A549 (cell line): ENCODE results near the gene ZNF335.

Experiments
- CEBPB ChIP-seq, 2 experiments: fragments of >200 bp in 1 of 2; sonication (Bioruptor Twin) in 1 of 2; formaldehyde crosslinking in 1 of 2; IDR thresholded peaks; 2 replicates each; pipeline ENCODE4 v1.6.1; 2012 to 2016
- CHD2 ChIP-seq: fragments of 150-350 bp; IDR thresholded peaks from 2 replicates; pipeline ENCODE4 v1.6.1; 2014; ENCODE audit warnings: low read length; ENCODE audit not compliant: partially characterized antibody
- CHD4 ChIP-seq: fragments of 200-600 bp; sonication (generic); IDR thresholded peaks from 2 replicates; pipeline ENCODE4 v1.6.1; 2016; ENCODE audit warnings: antibody characterized with exemption, mild to moderate bottlenecking, borderline replicate concordance
- CTCF ChIP-seq: fragments of >200 bp; sonication (Bioruptor Twin); formaldehyde crosslinking; IDR thresholded peaks from 3 replicates; pipeline ENCODE4 v1.5.1; 2016
- ELK1 ChIP-seq: fragments of 150-350 bp; IDR thresholded peaks from 2 replicates; pipeline ENCODE4 v1.6.1; 2014; ENCODE audit warnings: low read depth, mild to moderate bottlenecking, low read length
- EP300 ChIP-seq, 2 experiments: fragments of >200 bp; sonication (Bioruptor Twin); formaldehyde crosslinking; IDR thresholded peaks; 2 replicates in 1 of 2; 3 replicates in 1 of 2; pipeline ENCODE4 v1.6.1; 2016 to 2017
- FOSB ChIP-seq: fragments of 250-450 bp; sonication (Bioruptor Pico); IDR thresholded peaks from 2 replicates; pipeline ENCODE4 v1.5.0; 2020; ENCODE audit warnings: mild to moderate bottlenecking, moderate library complexity
- POLR2A ChIP-seq: IDR thresholded peaks from 2 replicates; pipeline ENCODE4 v1.6.1; 2012; ENCODE audit warnings: mild to moderate bottlenecking, low read length
- POLR2AphosphoS2 ChIP-seq: conservative IDR thresholded peaks from 2 replicates; pipeline ENCODE4 v1.6.1; 2012; ENCODE audit warnings: low read length, improper control_type of control experiment, inconsistent platforms
- RAD21 ChIP-seq, 2 experiments: fragments of >200 bp in 1 of 2; sonication (Bioruptor Twin) in 1 of 2; formaldehyde crosslinking in 1 of 2; IDR thresholded peaks in 1 of 2; conservative IDR thresholded peaks in 1 of 2; 2 replicates in 1 of 2; 3 replicates in 1 of 2; pipeline ENCODE4 v1.6.1; 2012 to 2018; ENCODE audit warnings: inconsistent platforms in 1 of 2
- RARB ChIP-seq: fragments of 250-450 bp; sonication (Bioruptor Pico); IDR thresholded peaks from 2 replicates; pipeline ENCODE4 v1.8.0; 2021; ENCODE audit warnings: mild to moderate bottlenecking, moderate library complexity
- REST ChIP-seq: fragments of 200-600 bp; sonication (generic); IDR thresholded peaks from 2 replicates; pipeline ENCODE4 v1.6.1; 2016; ENCODE audit warnings: antibody characterized with exemption, mild to moderate bottlenecking, moderate library complexity
- USF2 ChIP-seq: fragments of 450-650 bp; IDR thresholded peaks from 2 replicates; pipeline ENCODE4 v1.6.1; 2014; ENCODE audit warnings: antibody characterized with exemption

- TF ChIP-seq POLR2A (no peak), CHD4 (no peak), CTCF (no peak), POLR2AphosphoS2 (no peak), RARB (CRISPR knock-in tag) (no peak), CEBPB (IDR thresholded peaks at IDR 0.05) (no peak), CHD2 (no peak), EP300 (IDR thresholded peaks at IDR 0.05) (no peak), REST (no peak), ELK1 (no peak), USF2 (no peak), FOSB (no peak), RAD21 (conservative IDR thresholded peaks at IDR 0.05 in 1 of 2, IDR thresholded peaks at IDR 0.05 in 1 of 2) (no peak)
Observed at GRCh38 chr20:45958593-45958992, 13.4 kb downstream of the ZNF335 start.
